NCI-H1930 (cell line): Measurements from ENCODE around the gene ROBO2.

Experiments
- DNase-seq, 2 experiments: peaks; one replicate each; lab custom pipeline; 2025; lab: John Stamatoyannopoulos, UW

The ROBO2 gene

GRCh38 chr3:77039606-77040171, at the start of gene ROBO2:
TSS of gene ROBO2 (plus strand) at chr3:77040099. CDS start at chr3:77040786, 687 bp downstream.
- DNase-seq: peak in 1 of 2 experiments; percentile 15

GRCh38 chr3:76990606-76991005, 49.3 kb upstream of the ROBO2 start:
- DNase-seq: no peak

- DNase-seq: no peak
These were observed 48.7 kb upstream of the ROBO2 start for GRCh38 chr3:76991165-76991564.

- DNase-seq: no peak
These were observed 42.2 kb upstream of the ROBO2 start for GRCh38 chr3:76997733-76998132.

- DNase-seq: no peak
These were observed 41.3 kb upstream of the ROBO2 start for GRCh38 chr3:76998555-76998954.

GRCh38 chr3:77001062-77001701, 38.7 kb upstream of the ROBO2 start:
- no peak for DNase-seq

- peak in 1 of 2 experiments; percentile 1 for DNase-seq
These were observed 25.7 kb upstream of the ROBO2 start for GRCh38 chr3:77014226-77014625.

- no peak for DNase-seq
These were observed 14.4 kb upstream of the ROBO2 start for GRCh38 chr3:77025471-77025870.

GRCh38 chr3:77026904-77027634, 12.8 kb upstream of the ROBO2 start:
- DNase-seq: no peak

GRCh38 chr3:77028005-77028404, 11.9 kb upstream of the ROBO2 start:
- no peak for DNase-seq

- peak; percentile 65 to 75 for DNase-seq
These were observed 1.4 kb upstream of the ROBO2 start for GRCh38 chr3:77038468-77038929.

GRCh38 chr3:77038930-77039605, 831 bp upstream of the ROBO2 start:
- no peak for DNase-seq

GRCh38 chr3:77040216-77040615, 317 bp downstream of the ROBO2 start:
- no peak for DNase-seq

GRCh38 chr3:77040926-77041722, 1.2 kb downstream of the ROBO2 start:
- no peak for DNase-seq

GRCh38 chr3:77041811-77042210, 1.9 kb downstream of the ROBO2 start:
- DNase-seq: no peak

- DNase-seq: no peak
These were observed 2.4 kb downstream of the ROBO2 start for GRCh38 chr3:77042343-77042742.

- no peak for DNase-seq
These were observed 3.0 kb downstream of the ROBO2 start for GRCh38 chr3:77042882-77043281.

GRCh38 chr3:77045686-77046085, 5.8 kb downstream of the ROBO2 start:
- no peak for DNase-seq

GRCh38 chr3:77048186-77048585, 8.3 kb downstream of the ROBO2 start:
- DNase-seq: no peak

GRCh38 chr3:77051591-77051990, 11.7 kb downstream of the ROBO2 start:
- DNase-seq: no peak

GRCh38 chr3:77052051-77052501, 12.2 kb downstream of the ROBO2 start:
- DNase-seq: peak in 1 of 2 experiments; percentile 66
